ENCODE data around the gene ITPRIP.

The ITPRIP gene

DNA sequence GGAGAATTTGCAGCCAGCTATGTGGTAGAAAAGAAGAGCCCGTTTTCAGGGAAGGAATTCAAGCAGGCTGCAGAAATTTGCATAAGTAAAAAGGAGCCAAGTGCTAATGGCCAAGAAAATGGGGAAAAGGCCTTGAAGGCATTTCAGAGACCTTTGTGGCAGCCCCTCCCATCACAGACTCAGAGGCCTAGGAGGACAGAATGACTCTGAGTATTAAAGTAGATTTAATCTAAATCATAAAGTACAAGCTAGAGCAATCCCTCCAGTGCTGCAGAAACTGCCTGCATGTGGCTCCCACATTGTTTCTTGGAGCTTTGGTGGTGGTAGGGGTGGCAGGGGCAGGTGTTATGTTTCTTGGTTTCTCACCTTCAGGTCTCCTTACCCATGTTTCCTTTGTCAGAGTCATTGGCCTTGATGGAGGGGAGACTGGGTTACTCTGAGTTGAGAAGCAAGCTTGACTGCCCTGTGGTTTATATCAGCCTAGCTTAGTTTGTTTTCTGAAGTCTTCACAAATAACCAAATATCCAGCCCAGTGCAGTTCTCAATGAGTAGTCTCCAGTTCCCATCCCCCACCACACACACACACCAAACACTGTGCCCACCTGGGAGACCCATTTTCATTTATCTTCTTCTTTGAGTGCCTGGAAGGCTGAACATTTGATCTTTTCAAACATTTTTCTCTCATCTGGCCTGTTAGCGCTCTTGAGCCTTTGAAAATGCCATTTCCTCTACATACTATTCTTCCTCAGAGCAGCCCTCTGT lies 34.5 kb downstream of the ITPRIP start:
- FAIRE-seq (no peak), DNase-seq (ENCODE audit: insufficient read length, low spot score) (no peak)
- TF ChIP-seq POLR2A (IDR thresholded peaks at IDR 0.05; ENCODE audit: low read depth, low read length) = no peak
- no peak for TF ChIP-seq TAF1 (IDR thresholded peaks at IDR 0.05; ENCODE audit: low read depth, low read length)
- no peak for TF ChIP-seq SPI1 (IDR thresholded peaks at IDR 0.05; ENCODE audit: low read depth, low read length)
- TF ChIP-seq POU2F2 (IDR thresholded peaks at IDR 0.05; ENCODE audit: low read depth, low read length) = no peak
- TF ChIP-seq PAX5 (IDR thresholded peaks at IDR 0.05; ENCODE audit: insufficient read depth, low read length, severe bottlenecking) = no peak
- TF ChIP-seq POLR2AphosphoS5 (IDR thresholded peaks at IDR 0.05; ENCODE audit: low read depth, low read length) = no peak

DNA sequence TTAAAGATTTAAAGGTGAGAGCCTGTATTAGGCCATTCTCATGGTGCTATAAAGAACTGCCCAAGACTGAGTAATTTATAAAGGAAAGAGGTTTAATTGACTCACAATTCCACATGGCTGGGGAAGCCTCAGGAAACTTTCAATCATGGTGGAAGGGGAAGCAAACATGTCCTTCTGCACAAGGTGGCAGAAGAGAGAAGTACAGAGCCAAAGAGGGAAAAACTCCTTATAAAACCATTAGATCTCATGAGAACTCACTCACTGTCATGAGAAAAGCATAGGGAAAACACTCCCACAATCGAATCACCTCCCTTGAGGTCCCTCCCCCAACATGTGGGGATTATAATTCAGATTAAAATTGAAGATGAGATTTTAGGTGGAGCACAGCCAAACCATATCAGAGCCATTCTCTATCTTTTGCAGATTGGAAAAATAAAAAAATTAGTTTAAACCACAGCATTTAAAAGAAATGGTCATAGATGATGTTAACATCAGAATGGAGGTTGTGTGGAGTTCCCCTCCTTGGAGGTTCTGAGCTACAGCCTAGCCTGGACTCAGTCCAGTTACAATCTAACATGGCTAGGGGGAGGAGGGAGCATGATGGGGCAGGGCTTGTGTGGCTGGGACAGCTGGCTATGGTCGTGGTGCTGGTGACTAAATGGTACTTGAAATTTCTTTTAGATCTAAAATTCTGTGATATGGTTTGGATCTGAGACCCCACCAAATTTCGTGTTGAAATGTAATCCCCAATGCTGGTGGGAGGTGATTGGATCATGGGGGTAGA lies 36.2 kb downstream of the ITPRIP start:
- no peak for TF ChIP-seq TAF1 (IDR thresholded peaks at IDR 0.05; ENCODE audit: low read depth, low read length)
- no peak for TF ChIP-seq PAX5 (IDR thresholded peaks at IDR 0.05; ENCODE audit: insufficient read depth, low read length, severe bottlenecking)
- TF ChIP-seq SPI1 (IDR thresholded peaks at IDR 0.05; ENCODE audit: low read depth, low read length) = no peak
- no peak for TF ChIP-seq POLR2A (IDR thresholded peaks at IDR 0.05; ENCODE audit: low read depth, low read length)
- TF ChIP-seq POU2F2 (IDR thresholded peaks at IDR 0.05; ENCODE audit: low read depth, low read length) = no peak
- no peak for TF ChIP-seq POLR2AphosphoS5 (IDR thresholded peaks at IDR 0.05; ENCODE audit: low read depth, low read length)
- DNase-seq (ENCODE audit: insufficient read length, low spot score) (no peak), FAIRE-seq (no peak)

DNA sequence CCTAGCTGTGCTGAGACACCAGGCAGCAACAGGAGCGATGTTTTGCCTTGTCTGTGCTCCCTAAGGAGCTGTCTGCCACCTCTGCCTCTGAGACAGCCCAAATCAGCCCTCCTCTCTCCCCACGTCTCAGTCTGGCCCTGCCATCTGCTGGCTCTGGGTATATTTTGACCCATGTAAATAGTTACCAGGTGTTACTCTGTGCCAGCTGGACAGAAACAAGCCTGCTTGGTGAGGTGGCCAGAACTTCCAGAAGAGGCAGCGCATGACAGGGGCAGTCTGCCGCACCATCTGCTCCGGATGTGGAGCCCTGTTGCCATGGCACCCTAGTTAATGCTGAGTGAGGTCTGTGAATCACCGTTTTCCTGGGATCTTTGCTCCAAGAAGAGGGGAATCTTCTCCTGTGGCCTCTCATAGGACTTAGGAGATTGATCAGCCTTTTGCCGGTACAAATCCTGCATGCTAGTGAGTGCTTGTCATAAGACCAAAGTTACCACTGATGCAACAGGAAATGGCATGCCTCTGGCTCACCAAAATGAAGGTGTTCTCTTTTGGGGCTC lies 37.5 kb downstream of the ITPRIP start:
- no peak for TF ChIP-seq SPI1 (IDR thresholded peaks at IDR 0.05; ENCODE audit: low read depth, low read length)
- TF ChIP-seq POU2F2 (IDR thresholded peaks at IDR 0.05; ENCODE audit: low read depth, low read length) = no peak
- no peak for TF ChIP-seq PAX5 (IDR thresholded peaks at IDR 0.05; ENCODE audit: insufficient read depth, low read length, severe bottlenecking)
- TF ChIP-seq POLR2A (IDR thresholded peaks at IDR 0.05; ENCODE audit: low read depth, low read length) = no peak
- TF ChIP-seq POLR2AphosphoS5 (IDR thresholded peaks at IDR 0.05; ENCODE audit: low read depth, low read length) = no peak
- no peak for TF ChIP-seq TAF1 (IDR thresholded peaks at IDR 0.05; ENCODE audit: low read depth, low read length)
- DNase-seq (ENCODE audit: insufficient read length, low spot score) (no peak), FAIRE-seq (no peak)

DNA sequence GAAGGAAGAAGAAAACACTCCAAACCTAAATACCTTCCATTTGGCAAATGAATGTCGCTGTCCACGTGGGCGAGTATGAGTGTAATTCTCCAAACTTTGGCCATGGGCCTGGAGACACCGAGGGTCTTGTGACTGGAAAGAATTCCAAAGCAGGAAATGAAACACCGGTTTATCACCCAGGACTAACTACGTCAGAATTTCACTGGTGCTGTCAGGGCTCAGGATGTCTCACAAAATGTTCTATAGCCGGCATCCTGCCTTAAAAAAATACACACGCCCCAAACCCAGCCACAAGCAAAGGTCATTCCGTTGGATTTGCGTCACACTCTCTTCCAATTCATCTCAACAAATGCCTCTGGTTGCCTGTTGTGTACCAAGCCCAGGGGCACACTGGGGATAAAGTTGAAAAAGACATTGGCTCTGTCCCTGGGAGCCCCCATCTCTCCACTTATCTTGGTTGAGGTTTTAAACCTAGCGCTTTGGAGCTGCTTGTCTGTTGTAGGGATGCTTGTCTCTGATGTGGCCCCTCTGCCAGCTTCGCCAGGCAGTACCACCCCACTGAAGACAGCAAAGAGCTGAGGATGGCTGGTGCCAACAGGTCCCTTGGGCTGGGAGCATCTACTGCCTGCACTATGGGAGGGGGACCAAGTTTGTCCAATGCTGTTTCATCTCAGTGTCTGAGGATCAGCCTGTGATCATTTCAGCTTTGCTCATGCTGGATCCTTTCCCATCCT lies 38.1 kb downstream of the ITPRIP start:
- no peak for TF ChIP-seq POLR2A (IDR thresholded peaks at IDR 0.05; ENCODE audit: low read depth, low read length)
- TF ChIP-seq POU2F2 (IDR thresholded peaks at IDR 0.05; ENCODE audit: low read depth, low read length) = no peak
- TF ChIP-seq PAX5 (IDR thresholded peaks at IDR 0.05; ENCODE audit: insufficient read depth, low read length, severe bottlenecking) = no peak
- TF ChIP-seq POLR2AphosphoS5 (IDR thresholded peaks at IDR 0.05; ENCODE audit: low read depth, low read length) = no peak
- no peak for TF ChIP-seq SPI1 (IDR thresholded peaks at IDR 0.05; ENCODE audit: low read depth, low read length)
- TF ChIP-seq TAF1 (IDR thresholded peaks at IDR 0.05; ENCODE audit: low read depth, low read length) = no peak
- FAIRE-seq (no peak), DNase-seq (ENCODE audit: insufficient read length, low spot score) (no peak)

DNA sequence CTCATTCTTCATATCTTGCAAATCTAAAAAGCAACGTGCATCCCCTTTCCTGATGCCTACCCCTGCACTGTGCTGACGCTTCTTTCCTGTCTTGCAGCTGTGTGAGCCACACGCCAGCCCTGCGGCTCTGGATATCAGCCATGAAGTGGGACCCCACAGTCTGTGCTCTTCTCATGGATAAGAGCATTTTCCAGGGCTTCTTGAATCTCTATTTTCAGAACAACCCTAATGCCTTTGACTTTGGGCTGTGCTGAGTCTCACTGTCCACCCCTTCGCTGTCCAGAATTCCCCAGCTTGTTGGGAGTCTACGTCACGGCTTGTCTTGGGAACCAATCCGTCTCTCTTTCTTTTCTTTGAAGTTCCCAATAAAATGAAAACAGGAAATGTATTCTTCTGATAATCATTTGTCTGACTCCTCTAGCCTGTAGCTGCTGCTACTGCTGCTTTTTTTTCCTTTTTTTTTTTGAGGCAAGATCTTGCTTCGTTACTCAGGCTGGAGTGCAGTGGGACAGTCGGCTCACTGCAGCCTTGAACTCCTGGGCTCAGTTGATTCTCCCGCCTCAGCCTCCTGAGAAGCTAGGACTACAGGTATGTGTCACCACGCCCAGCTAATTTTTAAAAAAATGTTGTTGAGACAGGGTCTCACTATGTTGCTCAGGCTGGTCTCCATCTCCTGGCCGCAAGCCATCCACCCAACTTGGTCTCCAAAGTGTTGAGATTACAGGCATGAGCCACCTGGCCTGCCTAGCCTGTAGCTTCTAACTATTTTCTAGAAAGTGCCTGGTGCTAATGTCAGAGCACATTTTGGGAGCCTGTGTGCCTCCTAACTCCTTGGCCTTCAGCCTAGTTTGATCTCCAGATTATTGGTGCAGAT lies 39.0 kb downstream of the ITPRIP start:
- DNase-seq (ENCODE audit: insufficient read length, low spot score) (no peak), FAIRE-seq (no peak)
- TF ChIP-seq POLR2AphosphoS5 (IDR thresholded peaks at IDR 0.05; ENCODE audit: low read depth, low read length) = no peak
- TF ChIP-seq SPI1 (IDR thresholded peaks at IDR 0.05; ENCODE audit: low read depth, low read length) = no peak
- no peak for TF ChIP-seq POLR2A (IDR thresholded peaks at IDR 0.05; ENCODE audit: low read depth, low read length)
- no peak for TF ChIP-seq POU2F2 (IDR thresholded peaks at IDR 0.05; ENCODE audit: low read depth, low read length)
- no peak for TF ChIP-seq PAX5 (IDR thresholded peaks at IDR 0.05; ENCODE audit: insufficient read depth, low read length, severe bottlenecking)
- no peak for TF ChIP-seq TAF1 (IDR thresholded peaks at IDR 0.05; ENCODE audit: low read depth, low read length)

DNA sequence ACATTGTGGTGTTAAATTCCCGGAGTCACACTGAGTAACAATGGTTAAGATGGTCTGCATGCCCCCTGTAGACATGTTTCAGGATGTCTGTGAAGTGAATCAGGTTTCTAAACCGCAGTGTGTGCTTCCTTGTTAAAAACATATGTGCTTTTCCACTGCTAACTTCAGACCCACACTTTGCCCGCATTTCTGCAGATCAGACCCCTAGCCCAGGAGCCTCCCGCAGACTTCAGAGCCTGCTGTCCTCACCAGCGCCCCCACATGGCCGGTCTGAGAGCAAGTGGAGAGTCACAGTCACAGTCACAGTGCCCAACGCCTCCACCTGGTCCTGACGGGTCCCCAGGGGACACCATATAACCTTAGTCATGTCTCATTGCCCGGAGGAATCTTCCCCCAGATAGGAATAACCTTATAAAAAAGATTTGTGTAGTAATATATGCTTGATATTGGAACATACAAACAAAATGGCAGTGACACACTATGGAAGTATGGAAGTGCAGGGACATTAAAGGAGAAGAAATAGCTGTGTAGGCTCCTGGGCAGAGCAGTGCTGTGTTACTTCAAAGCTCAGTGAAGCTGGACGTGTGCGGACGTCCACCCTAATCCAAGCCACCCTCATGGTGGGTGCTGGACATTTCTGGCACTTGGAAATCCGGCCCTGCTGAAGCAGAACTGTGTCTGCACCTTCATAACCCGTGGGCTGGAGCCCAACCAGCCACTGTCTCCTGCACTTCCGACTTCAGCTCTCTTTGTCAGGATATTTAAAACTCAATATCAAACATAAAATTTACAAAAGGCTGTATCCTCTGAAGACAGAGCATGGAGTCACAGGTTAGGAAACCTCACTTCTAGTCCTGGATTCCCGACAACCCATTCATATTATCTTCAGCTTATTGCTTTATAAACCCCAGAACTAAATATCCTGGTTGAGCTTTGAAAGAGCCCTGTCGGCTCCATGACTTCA lies 40.3 kb downstream of the ITPRIP start:
- TF ChIP-seq PAX5 (IDR thresholded peaks at IDR 0.05; ENCODE audit: insufficient read depth, low read length, severe bottlenecking) (no peak), POU2F2 (IDR thresholded peaks at IDR 0.05; ENCODE audit: low read depth, low read length) (no peak), TAF1 (IDR thresholded peaks at IDR 0.05; ENCODE audit: low read depth, low read length) (no peak), POLR2AphosphoS5 (IDR thresholded peaks at IDR 0.05; ENCODE audit: low read depth, low read length) (no peak), SPI1 (IDR thresholded peaks at IDR 0.05; ENCODE audit: low read depth, low read length) (no peak), POLR2A (IDR thresholded peaks at IDR 0.05; ENCODE audit: low read depth, low read length) (no peak)
- no peak for DNase-seq (ENCODE audit: insufficient read length, low spot score)
- FAIRE-seq = no peak

DNA sequence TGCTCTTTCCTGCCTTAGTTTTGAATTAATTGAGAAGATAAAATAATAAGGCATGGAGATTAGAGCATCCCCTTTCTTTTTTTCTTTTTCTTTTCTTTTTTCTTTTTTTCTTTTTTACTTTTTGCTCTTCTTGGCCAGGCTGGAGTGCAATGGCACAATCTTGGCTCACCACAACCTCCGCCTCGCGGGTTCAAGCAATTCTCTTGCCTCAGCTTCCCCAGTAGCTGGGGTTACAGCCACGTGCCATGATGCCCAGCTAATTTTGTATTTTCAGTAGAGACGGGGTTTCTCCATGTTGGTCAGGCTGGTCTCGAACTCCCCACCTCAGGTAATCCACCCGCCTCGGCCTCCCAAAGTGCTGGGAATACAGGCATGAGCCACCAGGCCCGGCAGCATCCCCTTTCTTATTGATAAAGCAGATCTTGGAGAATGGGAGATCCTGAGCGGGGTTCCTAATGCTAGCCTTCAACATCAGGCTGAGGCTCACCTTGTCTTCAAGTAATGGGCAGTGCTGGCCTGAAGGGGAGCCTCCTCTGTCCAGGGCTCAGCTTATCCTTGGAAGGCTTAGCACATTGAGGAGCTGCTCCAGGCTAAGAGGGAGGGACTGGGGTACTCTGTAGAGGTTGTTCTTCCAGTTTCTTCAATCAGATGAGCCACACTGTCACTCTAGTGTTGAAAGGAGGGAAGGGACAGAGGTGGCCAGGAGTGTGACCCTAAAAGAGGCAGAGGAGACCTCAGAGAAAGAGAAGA lies 41.4 kb downstream of the ITPRIP start:
- TF ChIP-seq POU2F2 (IDR thresholded peaks at IDR 0.05; ENCODE audit: low read depth, low read length) (no peak), POLR2A (IDR thresholded peaks at IDR 0.05; ENCODE audit: low read depth, low read length) (no peak), TAF1 (IDR thresholded peaks at IDR 0.05; ENCODE audit: low read depth, low read length) (no peak), PAX5 (IDR thresholded peaks at IDR 0.05; ENCODE audit: insufficient read depth, low read length, severe bottlenecking) (no peak)
- FAIRE-seq (no peak), DNase-seq (ENCODE audit: insufficient read length, low spot score) (no peak)

Data from GM12891 (cell line).